Caco-2 (cell line): Measurements from ENCODE around the gene DHPS. TPM values are rescaled to one million over a fixed set of nuclear protein-coding genes. Genes with fewer than 3 reads are reported as not detected.

Experiments
- BruUV-seq: library from RNA; stranded (reverse); fragments of 400-500 nt; replicated peaks from 2 replicates; lab custom pipeline; 2021; lab: Mats Ljungman, UMichigan
- CTCF ChIA-PET: fragments of 300-600 bp; sonication (Branson Sonifier 250); formaldehyde crosslinking; loops from one replicate; lab custom pipeline; 2022; ENCODE audit warnings: antibody characterized with exemption; lab: Charles Lee
- POLR2A ChIA-PET: fragments of 300-600 bp; sonication (Branson Sonifier 250); formaldehyde crosslinking; loops from one replicate; lab custom pipeline; 2022; ENCODE audit warnings: antibody characterized with exemption; lab: Charles Lee
- DNase-seq, 2 experiments: peaks; one replicate each; pipeline versions ENCODE4 v3.0.0 to v3.0.0-alpha.2; 2020 to 2022
- H3K27me3 ChIP-seq: replicated peaks from 2 replicates; pipeline ENCODE4 v1.6.0; 2011; ENCODE audit warnings: low read length; ENCODE audit not compliant: control insufficient read depth, insufficient read depth
- H3K36me3 ChIP-seq: 2 replicates; pipeline ENCODE4 v1.5.1; 2011; ENCODE audit warnings: low read length; ENCODE audit not compliant: control insufficient read depth, insufficient read depth
- H3K4me1 ChIP-seq: fragments of 250-450 bp; sonication (Bioruptor Pico); 2 replicates; pipeline ENCODE4 v1.5.1; 2020; ENCODE audit warnings: mild to moderate bottlenecking
- H3K4me3 ChIP-seq: 2 replicates; pipeline ENCODE4 v1.5.1; 2011; ENCODE audit warnings: low read depth, mild to moderate bottlenecking, control low read depth, low read length
- H3K9me3 ChIP-seq: fragments of 250-450 bp; sonication (Bioruptor Pico); 2 replicates; pipeline ENCODE4 v1.5.1; 2020; ENCODE audit warnings: mild to moderate bottlenecking, moderate library complexity
- H3K27ac Mint-ChIP-seq: one replicate; pipeline ENCODE4 v1.8.0; 2022; ENCODE audit warnings: mixed read lengths; ENCODE audit not compliant: unreplicated experiment
- H3K27me3 Mint-ChIP-seq: one replicate; pipeline ENCODE4 v1.8.0; 2022; ENCODE audit warnings: mixed read lengths; ENCODE audit not compliant: insufficient read depth, unreplicated experiment
- H3K36me3 Mint-ChIP-seq: one replicate; pipeline ENCODE4 v1.8.0; 2022; ENCODE audit warnings: mild to moderate bottlenecking, mixed read lengths; ENCODE audit not compliant: insufficient read depth, unreplicated experiment
- H3K4me1 Mint-ChIP-seq: one replicate; pipeline ENCODE4 v1.8.0; 2022; ENCODE audit warnings: low read depth, mixed read lengths; ENCODE audit not compliant: unreplicated experiment
- H3K4me3 Mint-ChIP-seq: one replicate; pipeline ENCODE4 v1.8.0; 2022; ENCODE audit warnings: mild to moderate bottlenecking, moderate library complexity, mixed read lengths; ENCODE audit not compliant: unreplicated experiment
- H3K9me3 Mint-ChIP-seq: one replicate; pipeline ENCODE4 v1.8.0; 2022; ENCODE audit warnings: mixed read lengths; ENCODE audit not compliant: unreplicated experiment
- CTCF ChIP-seq, 2 experiments: fragments of 200-600 bp in 1 of 2; IDR thresholded peaks; 1 replicate in 1 of 2; 2 replicates in 1 of 2; pipeline versions ENCODE4 v1.5.1 to v1.8.0; 2011 to 2022; ENCODE audit warnings: antibody characterized with exemption in 1 of 2, control low read depth in 1 of 2, inconsistent platforms in 1 of 2, low read depth in 1 of 2, low read length in 1 of 2, mild to moderate bottlenecking in 1 of 2, moderate library complexity in 1 of 2; ENCODE audit not compliant: insufficient read depth in 1 of 2, severe bottlenecking in 1 of 2, unreplicated experiment in 1 of 2
- intact Hi-C: fragments of 100-400 bp; cut with micrococcal nuclease; formaldehyde crosslinking; loops from one replicate; pipeline ENCODE4 v1.10.0; 2022; ENCODE audit not compliant: unreplicated experiment
- total RNA-seq: library from RNA; stranded (reverse); gene quantifications from 2 replicates; pipeline ENCODE4 v1.2.3, GENCODE V29; 2022

The DHPS gene
- total RNA-seq, 1 experiment from 2014 or later = 76.4 TPM

DNA sequence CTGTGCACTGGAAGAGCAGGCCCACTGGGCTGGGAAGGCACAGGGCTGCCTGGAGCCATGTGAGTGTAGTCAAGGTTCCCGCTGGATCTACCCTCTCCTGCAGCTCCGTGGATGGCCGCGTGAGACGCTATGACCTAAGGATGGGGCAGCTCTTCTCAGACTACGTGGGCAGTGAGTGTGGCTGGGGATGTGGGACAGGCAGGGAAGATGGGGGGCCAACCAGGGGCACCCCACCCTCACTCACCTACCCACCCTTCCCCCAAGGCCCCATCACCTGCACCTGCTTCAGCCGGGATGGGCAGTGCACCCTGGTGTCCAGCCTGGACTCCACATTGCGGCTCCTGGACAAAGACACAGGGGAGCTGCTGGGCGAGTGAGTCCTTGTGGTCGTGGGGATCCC is 8.9 kb downstream of the DHPS start:
- Histone ChIP-seq H3K4me3 (no peak overlapping the region), H3K27me3 (no peaks in the 10 kb centered on the region), H3K9me3 (no peaks in the 10 kb centered on the region), H3K4me1 (peaks cover 6% of the 10 kb centered on the region; the same call in 1 of the 2 replicates), H3K36me3 (peaks cover 13% of the 10 kb centered on the region)
- Mint-ChIP-seq H3K4me1 (no peaks in the 10 kb centered on the region), H3K4me3 (no peak overlapping the region), H3K9me3 (no peaks in the 10 kb centered on the region), H3K27me3 (no peaks in the 10 kb centered on the region), H3K27ac (no peak overlapping the region), H3K36me3 (peaks cover 83% of the 10 kb centered on the region)
- ChIA-PET CTCF (interaction anchor here (0.6 to 1.4 kb wide), 3 partner anchors 9 to 33 kb away, joined by 3 to 5 read pairs (median 4); no protein-coding TSS in a partner anchor), POLR2A (interaction anchor here (0.7 kb wide), 1 partner anchor 24 kb away, joined by 11 read pairs; the partner anchor contains the start of gene FBXW9)
- no peak for DNase-seq
- no peak for TF ChIP-seq CTCF (IDR thresholded peaks at IDR 0.05; ENCODE audit: insufficient read depth in 1 of 2, low read depth in 1 of 2, low read length in 1 of 2, severe bottlenecking in 1 of 2, unreplicated experiment in 1 of 2)
- intact Hi-C loops = loop anchor here (1.0 kb wide), 1 partner anchor 108 kb away; no protein-coding TSS in a partner anchor
- BruUV-seq = no TSS peak

DNA sequence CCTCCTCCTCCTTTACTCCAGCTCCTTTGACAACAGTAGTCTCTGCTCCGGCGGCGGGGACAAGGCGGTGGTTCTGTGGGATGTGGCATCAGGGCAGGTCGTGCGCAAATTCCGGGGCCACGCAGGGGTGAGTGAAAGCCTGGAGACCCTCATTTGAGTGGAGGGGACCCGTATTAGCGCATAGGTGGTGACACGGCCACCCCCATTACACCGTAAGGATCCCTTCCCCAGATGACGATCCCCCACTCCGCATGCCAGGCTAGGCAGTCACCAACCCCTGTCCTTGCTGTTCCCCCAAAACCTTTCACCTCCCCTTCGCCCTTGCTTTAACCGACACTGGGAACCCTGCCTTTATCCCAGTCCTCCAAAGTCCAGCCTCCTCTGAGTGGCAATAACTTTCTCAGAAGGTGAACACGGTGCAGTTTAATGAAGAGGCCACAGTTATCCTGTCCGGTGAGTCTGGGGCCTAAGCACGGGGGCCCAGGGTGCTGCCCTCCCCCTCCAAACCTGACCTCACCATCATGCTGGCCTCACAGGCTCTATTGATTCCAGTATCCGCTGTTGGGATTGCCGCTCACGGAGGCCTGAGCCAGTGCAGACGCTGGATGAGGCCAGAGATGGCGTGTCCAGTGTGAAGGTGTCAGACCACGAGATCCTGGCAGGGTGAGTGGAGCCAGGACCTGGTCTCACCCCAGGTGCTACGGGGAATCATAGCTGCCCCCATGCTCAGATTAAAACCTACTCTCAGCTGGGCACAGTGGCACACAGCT is 11.3 kb downstream of the DHPS start:
- H3K27me3 Mint-ChIP-seq = no peaks in the 10 kb centered on the region
- no peaks in the 10 kb centered on the region for H3K9me3 ChIP-seq
- H3K36me3 ChIP-seq = peaks cover 5% of the 10 kb centered on the region
- H3K4me3 Mint-ChIP-seq = peak overlapping the region; percentile 85
- H3K4me1 ChIP-seq = peaks cover 12% of the 10 kb centered on the region
- no peaks in the 10 kb centered on the region for H3K9me3 Mint-ChIP-seq
- no peaks in the 10 kb centered on the region for H3K27me3 ChIP-seq
- H3K4me3 ChIP-seq = peak overlapping the region; percentile 84
- TF ChIP-seq CTCF (IDR thresholded peaks at IDR 0.05; ENCODE audit: insufficient read depth in 1 of 2, low read depth in 1 of 2, low read length in 1 of 2, severe bottlenecking in 1 of 2, unreplicated experiment in 1 of 2) = no peak
- no TSS peak for BruUV-seq
- CTCF ChIA-PET = no interaction called here
- intact Hi-C loops = no loop called here
- H3K36me3 Mint-ChIP-seq = peaks cover 67% of the 10 kb centered on the region
- H3K4me1 Mint-ChIP-seq = peaks cover 8% of the 10 kb centered on the region
- POLR2A ChIA-PET = no interaction called here
- no peak for DNase-seq
- H3K27ac Mint-ChIP-seq = peak overlapping the region; percentile 94

GRCh38 chr19:12669270-12670158 is 12.2 kb downstream of the DHPS start:
- peak overlapping the region; percentile 94 for H3K27ac Mint-ChIP-seq
- Histone ChIP-seq H3K4me1 (peaks cover 12% of the 10 kb centered on the region), H3K9me3 (no peaks in the 10 kb centered on the region), H3K4me3 (peak overlapping the region; percentile 84), H3K36me3 (peaks cover 5% of the 10 kb centered on the region), H3K27me3 (no peaks in the 10 kb centered on the region)
- no peak for TF ChIP-seq CTCF (IDR thresholded peaks at IDR 0.05; ENCODE audit: insufficient read depth in 1 of 2, low read depth in 1 of 2, low read length in 1 of 2, severe bottlenecking in 1 of 2, unreplicated experiment in 1 of 2)
- POLR2A ChIA-PET = interaction anchor here (0.6 to 1.3 kb wide), 3 partner anchors 11 to 1072 kb away, joined by 3 read pairs; no protein-coding TSS in a partner anchor
- peaks cover 61% of the 10 kb centered on the region for H3K36me3 Mint-ChIP-seq
- H3K4me3 Mint-ChIP-seq = peak overlapping the region; percentile 85
- intact Hi-C loops = no loop called here
- CTCF ChIA-PET = interaction anchor here (0.6 kb wide), 2 partner anchors 58 to 152 kb away, joined by 3 to 5 read pairs; no protein-coding TSS in a partner anchor
- H3K9me3 Mint-ChIP-seq = no peaks in the 10 kb centered on the region
- peak; percentile 75 to 77 for DNase-seq
- H3K4me1 Mint-ChIP-seq = peaks cover 8% of the 10 kb centered on the region
- TSS peak; percentile 56 for BruUV-seq
- no peaks in the 10 kb centered on the region for H3K27me3 Mint-ChIP-seq
